Prostate gland (tissue), 2 donors: ENCODE results near the gene RIC8A.

Experiments used
- POLR2AphosphoS5 ChIP-seq: sonication (generic); formaldehyde crosslinking; IDR thresholded peaks from one replicate; pipeline ENCODE4 v1.6.1; 2017; ENCODE audit warnings: antibody characterized with exemption
- TF ChIP-seq, protein P1 (sequence below), 4 experiments: fragments of 200-600 bp in 2 of 4; fragments of 450-650 bp in 2 of 4; sonication (generic) in 2 of 4; IDR thresholded peaks; 1 replicate in 3 of 4; 2 replicates in 1 of 4; pipeline ENCODE4 v1.5.1; 2016 to 2019; ENCODE audit warnings: antibody characterized with exemption in 4 of 4, mild to moderate bottlenecking in 2 of 4, moderate library complexity in 2 of 4

DNA sequence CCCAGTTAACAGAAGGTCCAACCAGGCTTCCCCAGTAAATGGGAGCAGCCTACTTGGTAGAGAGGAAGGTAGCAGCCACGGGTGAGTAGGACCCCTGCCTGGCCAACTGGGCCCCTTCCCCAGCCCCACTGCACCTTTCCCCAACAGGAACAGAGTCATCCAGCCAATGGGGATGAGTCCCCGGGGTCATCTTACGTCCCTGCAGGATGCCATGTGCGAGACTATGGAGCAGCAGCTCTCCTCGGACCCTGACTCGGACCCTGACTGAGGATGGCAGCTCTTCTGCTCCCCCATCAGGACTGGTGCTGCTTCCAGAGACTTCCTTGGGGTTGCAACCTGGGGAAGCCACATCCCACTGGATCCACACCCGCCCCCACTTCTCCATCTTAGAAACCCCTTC, 6.6 kb downstream of the RIC8A start:
- TF ChIP-seq, protein P1, sequence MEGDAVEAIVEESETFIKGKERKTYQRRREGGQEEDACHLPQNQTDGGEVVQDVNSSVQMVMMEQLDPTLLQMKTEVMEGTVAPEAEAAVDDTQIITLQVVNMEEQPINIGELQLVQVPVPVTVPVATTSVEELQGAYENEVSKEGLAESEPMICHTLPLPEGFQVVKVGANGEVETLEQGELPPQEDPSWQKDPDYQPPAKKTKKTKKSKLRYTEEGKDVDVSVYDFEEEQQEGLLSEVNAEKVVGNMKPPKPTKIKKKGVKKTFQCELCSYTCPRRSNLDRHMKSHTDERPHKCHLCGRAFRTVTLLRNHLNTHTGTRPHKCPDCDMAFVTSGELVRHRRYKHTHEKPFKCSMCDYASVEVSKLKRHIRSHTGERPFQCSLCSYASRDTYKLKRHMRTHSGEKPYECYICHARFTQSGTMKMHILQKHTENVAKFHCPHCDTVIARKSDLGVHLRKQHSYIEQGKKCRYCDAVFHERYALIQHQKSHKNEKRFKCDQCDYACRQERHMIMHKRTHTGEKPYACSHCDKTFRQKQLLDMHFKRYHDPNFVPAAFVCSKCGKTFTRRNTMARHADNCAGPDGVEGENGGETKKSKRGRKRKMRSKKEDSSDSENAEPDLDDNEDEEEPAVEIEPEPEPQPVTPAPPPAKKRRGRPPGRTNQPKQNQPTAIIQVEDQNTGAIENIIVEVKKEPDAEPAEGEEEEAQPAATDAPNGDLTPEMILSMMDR (IDR thresholded peaks at IDR 0.05) = no peak
- TF ChIP-seq POLR2AphosphoS5 = no peak
